Astrocyte (in vitro differentiated cells and primary cell): ENCODE data around the gene TMF1.

Experiments used
- CTCF ChIP-seq: IDR thresholded peaks from 2 replicates; pipeline ENCODE4 v1.5.1; 2011; ENCODE audit warnings: low read depth, mild to moderate bottlenecking, inconsistent platforms, low read length, moderate library complexity; ENCODE audit not compliant: insufficient read depth
- EZH2 ChIP-seq: IDR thresholded peaks from 2 replicates; pipeline ENCODE4 v1.6.1; 2012; ENCODE audit warnings: mild to moderate bottlenecking, low read length, inconsistent platforms; ENCODE audit not compliant: insufficient read depth

- TF ChIP-seq CTCF (no peak), EZH2 (no peak)
Measured at GRCh38 chr3:69004138-69004537, 48.0 kb downstream of the TMF1 start.
